ENCODE data around the gene GHRHR.

The GHRHR gene

DNA sequence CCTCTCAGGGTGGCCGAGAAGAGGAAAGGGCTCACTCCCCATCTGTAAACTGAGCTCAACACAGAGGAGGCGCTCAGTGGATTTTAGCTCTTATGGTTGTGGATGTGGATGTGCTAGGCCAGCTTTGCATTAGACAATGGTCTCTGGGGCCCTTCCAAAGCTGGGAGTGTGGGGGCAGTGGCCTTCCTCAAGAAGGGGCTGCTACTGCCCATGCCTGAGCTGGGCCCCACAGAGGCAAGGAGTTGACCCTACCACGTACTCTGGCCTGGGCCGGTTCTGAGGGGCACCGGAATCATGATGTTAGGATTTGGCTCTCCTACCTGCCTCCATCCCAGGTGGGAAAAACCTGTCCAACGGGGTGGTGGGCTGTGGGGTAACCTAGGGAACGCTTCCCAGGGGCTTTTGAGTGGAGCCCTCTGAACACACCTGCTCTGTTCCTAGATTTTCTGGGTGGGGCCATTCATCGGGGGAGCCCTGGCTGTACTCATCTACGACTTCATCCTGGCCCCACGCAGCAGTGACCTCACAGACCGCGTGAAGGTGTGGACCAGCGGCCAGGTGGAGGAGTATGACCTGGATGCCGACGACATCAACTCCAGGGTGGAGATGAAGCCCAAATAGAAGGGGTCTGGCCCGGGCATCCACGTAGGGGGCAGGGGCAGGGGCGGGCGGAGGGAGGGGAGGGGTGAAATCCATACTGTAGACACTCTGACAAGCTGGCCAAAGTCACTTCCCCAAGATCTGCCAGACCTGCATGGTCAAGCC lies 40.6 kb upstream of the GHRHR start:
- TF ChIP-seq, protein P1, sequence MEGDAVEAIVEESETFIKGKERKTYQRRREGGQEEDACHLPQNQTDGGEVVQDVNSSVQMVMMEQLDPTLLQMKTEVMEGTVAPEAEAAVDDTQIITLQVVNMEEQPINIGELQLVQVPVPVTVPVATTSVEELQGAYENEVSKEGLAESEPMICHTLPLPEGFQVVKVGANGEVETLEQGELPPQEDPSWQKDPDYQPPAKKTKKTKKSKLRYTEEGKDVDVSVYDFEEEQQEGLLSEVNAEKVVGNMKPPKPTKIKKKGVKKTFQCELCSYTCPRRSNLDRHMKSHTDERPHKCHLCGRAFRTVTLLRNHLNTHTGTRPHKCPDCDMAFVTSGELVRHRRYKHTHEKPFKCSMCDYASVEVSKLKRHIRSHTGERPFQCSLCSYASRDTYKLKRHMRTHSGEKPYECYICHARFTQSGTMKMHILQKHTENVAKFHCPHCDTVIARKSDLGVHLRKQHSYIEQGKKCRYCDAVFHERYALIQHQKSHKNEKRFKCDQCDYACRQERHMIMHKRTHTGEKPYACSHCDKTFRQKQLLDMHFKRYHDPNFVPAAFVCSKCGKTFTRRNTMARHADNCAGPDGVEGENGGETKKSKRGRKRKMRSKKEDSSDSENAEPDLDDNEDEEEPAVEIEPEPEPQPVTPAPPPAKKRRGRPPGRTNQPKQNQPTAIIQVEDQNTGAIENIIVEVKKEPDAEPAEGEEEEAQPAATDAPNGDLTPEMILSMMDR (conservative IDR thresholded peaks at IDR 0.05; ENCODE audit: control insufficient read depth, insufficient read depth, low read depth, low read length) = no peak
- H3K4me3 ChIP-seq (ENCODE audit: control insufficient read depth, low read depth, low read length) = no peak overlapping the region
- no peak for DNase-seq (ENCODE audit: low read depth)

- TF ChIP-seq, protein P1 (conservative IDR thresholded peaks at IDR 0.05; ENCODE audit: control insufficient read depth, insufficient read depth, low read depth, low read length) = no peak
- no peak for DNase-seq (ENCODE audit: low read depth)
- H3K4me3 ChIP-seq (ENCODE audit: control insufficient read depth, low read depth, low read length) = no peak overlapping the region
Measured at GRCh38 chr7:30923774-30924413, 39.9 kb upstream of the GHRHR start.

GRCh38 chr7:30924624-30925023 lies 39.1 kb upstream of the GHRHR start:
- DNase-seq (ENCODE audit: low read depth) = no peak
- no peak overlapping the region for H3K4me3 ChIP-seq (ENCODE audit: control insufficient read depth, low read depth, low read length)
- TF ChIP-seq, protein P1 (conservative IDR thresholded peaks at IDR 0.05; ENCODE audit: control insufficient read depth, insufficient read depth, low read depth, low read length) = no peak

DNA sequence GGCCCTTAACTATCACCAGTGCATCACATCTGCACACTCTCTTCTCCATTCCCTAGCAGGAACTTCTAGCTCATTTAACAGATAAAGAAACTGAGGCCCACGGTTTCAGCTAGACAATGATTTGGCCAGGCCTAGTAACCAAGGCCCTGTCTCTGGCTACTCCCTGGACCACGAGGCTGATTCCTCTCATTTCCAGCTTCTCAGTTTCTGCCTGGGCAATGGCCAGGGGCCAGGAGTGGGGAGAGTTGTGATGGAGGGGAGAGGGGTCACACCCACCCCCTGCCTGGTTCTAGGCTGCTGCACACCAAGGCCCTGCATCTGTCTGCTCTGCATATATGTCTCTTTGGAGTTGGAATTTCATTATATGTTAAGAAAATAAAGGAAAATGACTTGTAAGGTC lies 38.6 kb upstream of the GHRHR start:
- no peak overlapping the region for H3K4me3 ChIP-seq (ENCODE audit: control insufficient read depth, low read depth, low read length)
- DNase-seq (ENCODE audit: low read depth) = no peak
- TF ChIP-seq, protein P1 (conservative IDR thresholded peaks at IDR 0.05; ENCODE audit: control insufficient read depth, insufficient read depth, low read depth, low read length) = no peak

- TF ChIP-seq, protein P1 (conservative IDR thresholded peaks at IDR 0.05; ENCODE audit: control insufficient read depth, insufficient read depth, low read depth, low read length) = no peak
- no peak overlapping the region for H3K4me3 ChIP-seq (ENCODE audit: control insufficient read depth, low read depth, low read length)
- no peak for DNase-seq (ENCODE audit: low read depth)
Measured at GRCh38 chr7:30925913-30926312, 37.8 kb upstream of the GHRHR start.

GRCh38 chr7:30926313-30926712 lies 37.4 kb upstream of the GHRHR start:
- no peak overlapping the region for H3K4me3 ChIP-seq (ENCODE audit: control insufficient read depth, low read depth, low read length)
- TF ChIP-seq, protein P1 (conservative IDR thresholded peaks at IDR 0.05; ENCODE audit: control insufficient read depth, insufficient read depth, low read depth, low read length) = no peak

More at GRCh38 chr7:30926313-30926712, 37.4 kb upstream of the GHRHR start:
- DNase-seq (ENCODE audit: low read depth) = no peak
